WTC11 (cell line): Measurements from ENCODE around the gene GLYAT. TPM values are rescaled to one million over a fixed set of nuclear protein-coding genes. Genes with fewer than 3 reads are reported as not detected.

Experiments used
- ATAC-seq: fragments of 200-7000 bp; cut with Tn5 transposase; 2 replicates; pipeline ENCODE4 v1.10.0; 2021; ENCODE audit warnings: mild to moderate bottlenecking, moderate library complexity
- CTCF ChIA-PET: fragments of 300-600 bp; sonication (Branson Sonifier 250); formaldehyde crosslinking; loops from one replicate; lab custom pipeline; 2021; ENCODE audit warnings: antibody characterized with exemption; lab: Charles Lee
- POLR2A ChIA-PET: fragments of 350-600 bp; sonication (Branson Sonifier 250); formaldehyde crosslinking; loops from one replicate; lab custom pipeline; 2021; ENCODE audit warnings: antibody characterized with exemption; lab: Charles Lee
- DNase-seq: peaks from one replicate; pipeline ENCODE4 v3.0.0; 2021; ENCODE audit warnings: low spot score
- H3K27ac Mint-ChIP-seq: 2 replicates; pipeline ENCODE4 v1.8.0; 2021; ENCODE audit warnings: mixed read lengths
- H3K27me3 Mint-ChIP-seq: 2 replicates; pipeline ENCODE4 v1.8.0; 2021; ENCODE audit warnings: low read depth, mild to moderate bottlenecking, moderate library complexity, mixed read lengths
- H3K36me3 Mint-ChIP-seq: 2 replicates; pipeline ENCODE4 v1.8.0; 2021; ENCODE audit warnings: mixed read lengths
- H3K4me1 Mint-ChIP-seq: 2 replicates; pipeline ENCODE4 v1.8.0; 2022; ENCODE audit warnings: mixed read lengths
- H3K4me3 Mint-ChIP-seq: 2 replicates; pipeline ENCODE4 v1.8.0; 2021; ENCODE audit warnings: mild to moderate bottlenecking, moderate library complexity, mixed read lengths
- H3K9me3 Mint-ChIP-seq: 2 replicates; pipeline ENCODE4 v1.8.0; 2021; ENCODE audit warnings: mixed read lengths
- ARID4B ChIP-seq: sonication (generic); formaldehyde crosslinking; IDR thresholded peaks from 2 replicates; pipeline ENCODE4 v1.8.0; 2023; ENCODE audit warnings: missing genetic modification reagents, mild to moderate bottlenecking, borderline replicate concordance
- ATF6 ChIP-seq: sonication (generic); formaldehyde crosslinking; IDR thresholded peaks from 2 replicates; pipeline ENCODE4 v1.8.1; 2023; ENCODE audit warnings: mild to moderate bottlenecking, missing genetic modification reagents
- CREM ChIP-seq: sonication (generic); formaldehyde crosslinking; IDR thresholded peaks from 2 replicates; pipeline ENCODE4 v1.8.1; 2022; ENCODE audit warnings: mild to moderate bottlenecking, missing genetic modification reagents, moderate library complexity
- FOXJ3 ChIP-seq: sonication (generic); formaldehyde crosslinking; IDR thresholded peaks from 2 replicates; pipeline ENCODE4 v1.9.0; 2021; ENCODE audit warnings: missing genetic modification reagents, mild to moderate bottlenecking, borderline replicate concordance
- FOXP1 ChIP-seq: sonication (generic); formaldehyde crosslinking; IDR thresholded peaks from 2 replicates; pipeline ENCODE4 v1.8.0; 2022; ENCODE audit warnings: missing genetic modification reagents, mild to moderate bottlenecking, moderate library complexity, borderline replicate concordance
- FOXP4 ChIP-seq: sonication (generic); formaldehyde crosslinking; IDR thresholded peaks from 2 replicates; pipeline ENCODE4 v1.8.0; 2022; ENCODE audit warnings: mild to moderate bottlenecking, missing genetic modification reagents
- GABPB1 ChIP-seq: sonication (generic); formaldehyde crosslinking; IDR thresholded peaks from 2 replicates; pipeline ENCODE4 v1.8.1; 2023; ENCODE audit warnings: mild to moderate bottlenecking, missing genetic modification reagents
- GRHL2 ChIP-seq: fragments of 250-450 bp; sonication (Bioruptor Pico); IDR thresholded peaks from 2 replicates; pipeline ENCODE4 v1.8.0; 2022; ENCODE audit warnings: mild to moderate bottlenecking, moderate library complexity; ENCODE audit not compliant: insufficient replicate concordance, severe bottlenecking
- NR1H2 ChIP-seq: sonication (generic); formaldehyde crosslinking; IDR thresholded peaks from 2 replicates; pipeline ENCODE4 v1.9.0; 2021; ENCODE audit warnings: mild to moderate bottlenecking, moderate library complexity, missing genetic modification reagents
- NR3C1 ChIP-seq: sonication (generic); formaldehyde crosslinking; conservative IDR thresholded peaks from 2 replicates; pipeline ENCODE4 v1.8.1; 2023; ENCODE audit warnings: low read depth, mild to moderate bottlenecking, missing genetic modification reagents
- SMAD4 ChIP-seq: sonication (generic); formaldehyde crosslinking; IDR thresholded peaks from 2 replicates; pipeline ENCODE4 v1.8.0; 2022; ENCODE audit warnings: mild to moderate bottlenecking, missing genetic modification reagents
- ZNF317 ChIP-seq: sonication (generic); formaldehyde crosslinking; IDR thresholded peaks from 2 replicates; pipeline ENCODE4 v1.8.1; 2023; ENCODE audit warnings: low read depth, mild to moderate bottlenecking, moderate library complexity, missing genetic modification reagents, borderline replicate concordance
- ZNF396 ChIP-seq: fragments of 250-450 bp; sonication (Bioruptor Pico); IDR thresholded peaks from 2 replicates; pipeline ENCODE4 v1.8.0; 2021; ENCODE audit warnings: mild to moderate bottlenecking, moderate library complexity, borderline replicate concordance
- ZNF423 ChIP-seq: fragments of 250-450 bp; sonication (Bioruptor Pico); IDR thresholded peaks from 2 replicates; pipeline ENCODE4 v2.1.2; 2022; ENCODE audit warnings: mild to moderate bottlenecking, moderate library complexity
- ZSCAN18 ChIP-seq: fragments of 250-450 bp; sonication (Bioruptor Pico); IDR thresholded peaks from 2 replicates; pipeline ENCODE4 v2.1.2; 2022; ENCODE audit warnings: mild to moderate bottlenecking, moderate library complexity
- total RNA-seq: library from RNA; stranded (reverse); gene quantifications from 3 replicates; pipeline ENCODE4 v1.2.3, GENCODE V29; 2021
- TF ChIP-seq, protein P1 (sequence below): sonication (generic); formaldehyde crosslinking; IDR thresholded peaks from 2 replicates; pipeline ENCODE4 v1.8.1; 2022; ENCODE audit warnings: low read depth, mild to moderate bottlenecking, moderate library complexity, missing genetic modification reagents, borderline replicate concordance
- TF ChIP-seq, protein P2 (sequence below): sonication (generic); formaldehyde crosslinking; IDR thresholded peaks from 2 replicates; pipeline ENCODE4 v1.8.1; 2023; ENCODE audit warnings: mild to moderate bottlenecking, missing genetic modification reagents, moderate library complexity
- TF ChIP-seq, protein P3 (sequence below): sonication (generic); formaldehyde crosslinking; IDR thresholded peaks from 2 replicates; pipeline ENCODE4 v1.8.1; 2023; ENCODE audit warnings: mild to moderate bottlenecking, missing genetic modification reagents

Gene GLYAT
- total RNA-seq, 1 experiment from 2014 or later, result not detected

DNA sequence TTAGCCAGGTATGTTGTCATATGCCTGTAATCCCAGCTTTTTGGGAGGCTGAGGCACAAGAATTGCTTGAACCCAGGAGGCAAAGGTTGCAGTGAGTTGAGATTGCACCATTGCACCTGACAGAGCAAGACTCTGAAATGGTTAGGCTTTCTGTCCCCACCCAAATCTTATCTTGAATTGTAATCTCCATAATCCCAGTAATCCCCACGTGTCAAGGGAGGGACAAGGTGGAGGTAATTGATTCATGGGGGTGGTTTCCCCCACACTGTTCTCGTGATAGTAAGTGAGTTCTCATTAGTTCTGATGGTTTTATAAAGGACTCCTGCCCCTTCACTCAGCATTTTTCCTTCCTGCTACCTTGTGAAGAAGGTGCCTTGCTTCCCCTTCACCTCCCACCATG is 37.6 kb upstream of the GLYAT start (continued):
- no peak for TF ChIP-seq GABPB1 (CRISPR knock-in tag)
- TF ChIP-seq, protein P1, sequence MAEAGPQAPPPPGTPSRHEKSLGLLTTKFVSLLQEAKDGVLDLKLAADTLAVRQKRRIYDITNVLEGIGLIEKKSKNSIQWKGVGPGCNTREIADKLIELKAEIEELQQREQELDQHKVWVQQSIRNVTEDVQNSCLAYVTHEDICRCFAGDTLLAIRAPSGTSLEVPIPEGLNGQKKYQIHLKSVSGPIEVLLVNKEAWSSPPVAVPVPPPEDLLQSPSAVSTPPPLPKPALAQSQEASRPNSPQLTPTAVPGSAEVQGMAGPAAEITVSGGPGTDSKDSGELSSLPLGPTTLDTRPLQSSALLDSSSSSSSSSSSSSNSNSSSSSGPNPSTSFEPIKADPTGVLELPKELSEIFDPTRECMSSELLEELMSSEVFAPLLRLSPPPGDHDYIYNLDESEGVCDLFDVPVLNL, result no peak
- TF ChIP-seq NR3C1 (CRISPR knock-in tag), result no peak
- no peak for TF ChIP-seq FOXP4
- no peak for TF ChIP-seq ZNF317

DNA sequence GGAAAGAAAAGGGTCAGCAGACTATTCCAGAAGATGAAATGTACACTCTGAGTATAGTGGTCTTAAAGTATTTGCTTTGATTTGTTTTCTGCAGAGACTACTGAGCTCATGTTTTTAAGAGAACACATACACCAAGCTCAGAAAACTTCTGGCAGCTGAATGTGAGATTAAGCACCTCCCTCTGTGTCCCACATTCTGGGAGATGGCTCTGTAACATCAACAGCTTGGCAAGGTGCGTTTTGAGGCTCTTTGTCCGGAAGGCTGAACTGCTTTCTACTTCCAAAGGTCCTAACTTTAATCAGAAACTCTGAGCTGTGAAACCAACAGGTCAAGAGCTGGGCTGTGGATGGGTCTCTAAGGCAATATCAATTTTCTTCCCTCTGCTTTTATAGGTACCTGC is 36.4 kb upstream of the GLYAT start:
- DNase-seq (no peak), ATAC-seq (no peak)
- Mint-ChIP-seq H3K4me3 (no peak overlapping the region), H3K4me1 (no peaks in the 10 kb centered on the region), H3K27ac (no peak overlapping the region), H3K36me3 (peaks cover 30% of the 10 kb centered on the region), H3K27me3 (peaks cover 2% of the 10 kb centered on the region; the same call in 1 of the 2 replicates), H3K9me3 (peaks cover 85% of the 10 kb centered on the region)
- POLR2A ChIA-PET, result no interaction called here
- CTCF ChIA-PET, result no interaction called here
- TF ChIP-seq, protein P2, sequence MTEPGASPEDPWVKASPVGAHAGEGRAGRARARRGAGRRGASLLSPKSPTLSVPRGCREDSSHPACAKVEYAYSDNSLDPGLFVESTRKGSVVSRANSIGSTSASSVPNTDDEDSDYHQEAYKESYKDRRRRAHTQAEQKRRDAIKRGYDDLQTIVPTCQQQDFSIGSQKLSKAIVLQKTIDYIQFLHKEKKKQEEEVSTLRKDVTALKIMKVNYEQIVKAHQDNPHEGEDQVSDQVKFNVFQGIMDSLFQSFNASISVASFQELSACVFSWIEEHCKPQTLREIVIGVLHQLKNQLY (CRISPR knock-in tag), result no peak
- TF ChIP-seq ATF6 (CRISPR knock-in tag), result no peak
- no peak for TF ChIP-seq FOXJ3
- TF ChIP-seq GRHL2, result no peak
- TF ChIP-seq, protein P3, sequence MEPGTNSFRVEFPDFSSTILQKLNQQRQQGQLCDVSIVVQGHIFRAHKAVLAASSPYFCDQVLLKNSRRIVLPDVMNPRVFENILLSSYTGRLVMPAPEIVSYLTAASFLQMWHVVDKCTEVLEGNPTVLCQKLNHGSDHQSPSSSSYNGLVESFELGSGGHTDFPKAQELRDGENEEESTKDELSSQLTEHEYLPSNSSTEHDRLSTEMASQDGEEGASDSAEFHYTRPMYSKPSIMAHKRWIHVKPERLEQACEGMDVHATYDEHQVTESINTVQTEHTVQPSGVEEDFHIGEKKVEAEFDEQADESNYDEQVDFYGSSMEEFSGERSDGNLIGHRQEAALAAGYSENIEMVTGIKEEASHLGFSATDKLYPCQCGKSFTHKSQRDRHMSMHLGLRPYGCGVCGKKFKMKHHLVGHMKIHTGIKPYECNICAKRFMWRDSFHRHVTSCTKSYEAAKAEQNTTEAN (CRISPR knock-in tag), result no peak
- no peak for TF ChIP-seq FOXP1 (CRISPR knock-in tag)
- no peak for TF ChIP-seq ZSCAN18 (CRISPR knock-in tag)
- TF ChIP-seq ZNF423, result no peak
- no peak for TF ChIP-seq SMAD4 (CRISPR knock-in tag)
- TF ChIP-seq NR1H2, result no peak
- no peak for TF ChIP-seq CREM (CRISPR knock-in tag)
- no peak for TF ChIP-seq ZNF396 (CRISPR knock-in tag)
- TF ChIP-seq ARID4B (CRISPR knock-in tag), result no peak
